SK-N-SH treated with all-trans-retinoic acid at 6 μM for 48 hours (cell line): Measurements from ENCODE around the gene P4HTM.
A peak's percentile ranks its signal among the peaks of the same experiment; 100 is the strongest.

Experiments used
- ATAC-seq: fragments of 200-7000 bp; cut with Tn5 transposase; 3 replicates; pipeline ENCODE4 v1.9.1; 2020; ENCODE audit warnings: mild to moderate bottlenecking, moderate library complexity
- ARNTL ChIP-seq: fragments of 450-650 bp; formaldehyde crosslinking; IDR thresholded peaks from 2 replicates; pipeline ENCODE4 v1.5.0; 2020; ENCODE audit warnings: low read depth, mild to moderate bottlenecking, moderate library complexity, borderline replicate concordance
- BACH2 ChIP-seq: fragments of 250-450 bp; sonication (Bioruptor Pico); IDR thresholded peaks from 2 replicates; pipeline ENCODE4 v1.9.0; 2021; ENCODE audit warnings: mild to moderate bottlenecking, borderline replicate concordance
- CSDC2 ChIP-seq: fragments of 250-450 bp; sonication (Bioruptor Pico); IDR thresholded peaks from 2 replicates; pipeline ENCODE4 v1.5.0; 2020; ENCODE audit warnings: mild to moderate bottlenecking, moderate library complexity
- ESRRG ChIP-seq: fragments of 250-450 bp; sonication (Bioruptor Pico); IDR thresholded peaks from 2 replicates; pipeline ENCODE4 v1.6.1; 2021; ENCODE audit warnings: mild to moderate bottlenecking
- GLIS3 ChIP-seq: fragments of 250-450 bp; sonication (Bioruptor Pico); IDR thresholded peaks from 2 replicates; pipeline ENCODE4 v1.5.0; 2020; ENCODE audit warnings: mild to moderate bottlenecking, moderate library complexity
- ISL1 ChIP-seq: fragments of 250-450 bp; sonication (Bioruptor Pico); IDR thresholded peaks from 2 replicates; pipeline ENCODE4 v2.1.2; 2022; ENCODE audit warnings: mild to moderate bottlenecking, moderate library complexity
- PPARA ChIP-seq: fragments of 250-450 bp; sonication (Bioruptor Pico); IDR thresholded peaks from 2 replicates; pipeline ENCODE4 v1.5.0; 2020; ENCODE audit warnings: mild to moderate bottlenecking, borderline replicate concordance
- RARB ChIP-seq: fragments of 250-450 bp; sonication (Bioruptor Pico); IDR thresholded peaks from 2 replicates; pipeline ENCODE4 v1.8.0; 2021; ENCODE audit warnings: mild to moderate bottlenecking, moderate library complexity
- SNAI2 ChIP-seq: fragments of 250-450 bp; sonication (Bioruptor Pico); IDR thresholded peaks from 2 replicates; pipeline ENCODE4 v1.5.0; 2020; ENCODE audit warnings: mild to moderate bottlenecking, moderate library complexity
- TOX ChIP-seq: fragments of 250-450 bp; sonication (Bioruptor Pico); IDR thresholded peaks from 2 replicates; pipeline ENCODE4 v1.8.0; 2021; ENCODE audit warnings: mild to moderate bottlenecking, moderate library complexity, borderline replicate concordance
- ZC3H10 ChIP-seq: fragments of 250-450 bp; sonication (Bioruptor Pico); IDR thresholded peaks from 2 replicates; pipeline ENCODE4 v1.5.1; 2021; ENCODE audit warnings: mild to moderate bottlenecking, moderate library complexity
- ZFP3 ChIP-seq: fragments of 250-450 bp; sonication (Bioruptor Pico); IDR thresholded peaks from 2 replicates; pipeline ENCODE4 v1.5.0; 2020; ENCODE audit warnings: mild to moderate bottlenecking, moderate library complexity
- ZFP30 ChIP-seq: fragments of 450-650 bp; formaldehyde crosslinking; IDR thresholded peaks from 2 replicates; pipeline ENCODE4 v1.5.0; 2022; ENCODE audit warnings: mild to moderate bottlenecking, moderate library complexity
- ZNF565 ChIP-seq: fragments of 450-650 bp; formaldehyde crosslinking; conservative IDR thresholded peaks from 2 replicates; pipeline ENCODE4 v1.5.0; 2020; ENCODE audit warnings: low read depth, mild to moderate bottlenecking, moderate library complexity
- ZNF70 ChIP-seq: fragments of 450-650 bp; formaldehyde crosslinking; IDR thresholded peaks from 2 replicates; pipeline ENCODE4 v1.5.0; 2020; ENCODE audit warnings: mild to moderate bottlenecking, moderate library complexity
- TF ChIP-seq, protein P1 (sequence below): fragments of 250-450 bp; sonication (Bioruptor Pico); IDR thresholded peaks from 2 replicates; pipeline ENCODE4 v1.8.0; 2021; ENCODE audit warnings: low read depth, mild to moderate bottlenecking, moderate library complexity, borderline replicate concordance
- TF ChIP-seq, protein P2 (sequence below): fragments of 250-450 bp; sonication (Bioruptor Pico); IDR thresholded peaks from 2 replicates; pipeline ENCODE4 v1.5.1; 2021; ENCODE audit warnings: mild to moderate bottlenecking, moderate library complexity
- TF ChIP-seq, protein P3 (sequence below): fragments of 250-450 bp; sonication (Bioruptor Pico); IDR thresholded peaks from 2 replicates; pipeline ENCODE4 v1.8.0; 2020; ENCODE audit warnings: mild to moderate bottlenecking, moderate library complexity, borderline replicate concordance
- TF ChIP-seq, protein P4 (sequence below): fragments of 250-450 bp; sonication (Bioruptor Pico); IDR thresholded peaks from 2 replicates; pipeline ENCODE4 v1.5.1; 2020; ENCODE audit warnings: low read depth, mild to moderate bottlenecking, moderate library complexity
- TF ChIP-seq, protein P5 (sequence below): fragments of 250-450 bp; sonication (Bioruptor Pico); IDR thresholded peaks from 2 replicates; pipeline ENCODE4 v1.5.0; 2020; ENCODE audit warnings: mild to moderate bottlenecking, moderate library complexity

Gene P4HTM

DNA sequence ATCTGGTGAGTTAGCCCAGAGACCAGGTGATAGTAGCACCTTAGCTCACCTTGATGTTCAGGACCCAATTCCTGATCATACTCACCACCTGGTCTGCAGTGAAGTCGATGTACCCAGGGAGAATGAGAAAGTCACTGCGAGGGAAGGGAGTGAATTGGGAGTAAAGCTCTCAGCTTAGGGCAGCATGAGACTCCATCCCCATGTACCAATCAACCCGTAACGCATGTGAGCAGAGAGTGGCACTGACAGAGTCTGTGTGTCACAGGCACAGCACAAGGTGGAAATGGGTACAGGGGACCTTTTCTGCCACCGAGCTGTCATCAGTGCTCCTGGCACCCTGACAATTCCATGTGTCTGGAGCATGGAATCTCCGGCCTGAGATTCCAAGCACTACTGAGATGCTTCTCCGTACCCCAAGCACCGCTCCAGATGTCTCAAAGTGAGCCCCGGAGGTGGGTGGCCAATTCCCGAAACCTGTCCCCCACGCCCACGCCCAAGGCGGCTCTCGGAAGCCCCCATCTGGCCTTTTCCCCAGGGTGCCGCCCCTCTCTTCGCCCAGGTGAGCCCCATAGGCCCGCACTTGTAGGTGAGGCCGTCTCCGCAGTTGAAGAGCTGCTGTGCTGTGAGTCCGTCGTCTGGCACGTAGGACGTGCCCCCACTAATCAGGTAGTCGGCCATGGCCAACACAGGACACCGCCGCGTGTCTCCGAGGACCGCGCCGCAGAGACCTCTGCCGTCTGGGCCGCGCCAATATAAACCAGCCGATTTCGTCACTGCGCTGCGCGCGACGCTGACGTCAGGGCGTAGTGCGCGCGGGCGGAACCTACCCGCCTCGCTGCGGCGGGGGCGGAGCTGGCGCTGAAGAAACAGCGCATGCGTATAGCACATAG is 38.9 kb downstream of the P4HTM start, which contains the start of gene IMPDH2:
TSS of gene IMPDH2 (minus strand) at position 726 of the 890 bp plus-strand sequence. CDS start at position 678, 48 bp downstream.
- TF ChIP-seq ZNF70 (CRISPR knock-in tag) (0 out of 2 replicates have a peak, but pooled peaks have one; percentile 29), ZC3H10 (CRISPR knock-in tag) (peak; percentile 72; the same call in 1 of the 2 replicates), ZFP3 (CRISPR knock-in tag) (0 out of 2 replicates have a peak, but pooled peaks have one; percentile 31), GLIS3 (peak; percentile 69; the same call in 1 of the 2 replicates), ESRRG (CRISPR knock-in tag) (0 out of 2 replicates have a peak, but pooled peaks have one; percentile 24), CSDC2 (0 out of 2 replicates have a peak, but pooled peaks have one; percentile 11), ZFP30 (CRISPR knock-in tag) (no peak)
- TF ChIP-seq, protein P1, sequence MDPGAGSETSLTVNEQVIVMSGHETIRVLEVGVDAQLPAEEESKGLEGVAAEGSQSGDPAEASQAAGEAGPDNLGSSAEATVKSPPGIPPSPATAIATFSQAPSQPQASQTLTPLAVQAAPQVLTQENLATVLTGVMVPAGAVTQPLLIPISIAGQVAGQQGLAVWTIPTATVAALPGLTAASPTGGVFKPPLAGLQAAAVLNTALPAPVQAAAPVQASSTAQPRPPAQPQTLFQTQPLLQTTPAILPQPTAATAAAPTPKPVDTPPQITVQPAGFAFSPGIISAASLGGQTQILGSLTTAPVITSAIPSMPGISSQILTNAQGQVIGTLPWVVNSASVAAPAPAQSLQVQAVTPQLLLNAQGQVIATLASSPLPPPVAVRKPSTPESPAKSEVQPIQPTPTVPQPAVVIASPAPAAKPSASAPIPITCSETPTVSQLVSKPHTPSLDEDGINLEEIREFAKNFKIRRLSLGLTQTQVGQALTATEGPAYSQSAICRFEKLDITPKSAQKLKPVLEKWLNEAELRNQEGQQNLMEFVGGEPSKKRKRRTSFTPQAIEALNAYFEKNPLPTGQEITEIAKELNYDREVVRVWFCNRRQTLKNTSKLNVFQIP = 0 out of 2 replicates have a peak, but pooled peaks have one; percentile 11
- TF ChIP-seq, protein P2, sequence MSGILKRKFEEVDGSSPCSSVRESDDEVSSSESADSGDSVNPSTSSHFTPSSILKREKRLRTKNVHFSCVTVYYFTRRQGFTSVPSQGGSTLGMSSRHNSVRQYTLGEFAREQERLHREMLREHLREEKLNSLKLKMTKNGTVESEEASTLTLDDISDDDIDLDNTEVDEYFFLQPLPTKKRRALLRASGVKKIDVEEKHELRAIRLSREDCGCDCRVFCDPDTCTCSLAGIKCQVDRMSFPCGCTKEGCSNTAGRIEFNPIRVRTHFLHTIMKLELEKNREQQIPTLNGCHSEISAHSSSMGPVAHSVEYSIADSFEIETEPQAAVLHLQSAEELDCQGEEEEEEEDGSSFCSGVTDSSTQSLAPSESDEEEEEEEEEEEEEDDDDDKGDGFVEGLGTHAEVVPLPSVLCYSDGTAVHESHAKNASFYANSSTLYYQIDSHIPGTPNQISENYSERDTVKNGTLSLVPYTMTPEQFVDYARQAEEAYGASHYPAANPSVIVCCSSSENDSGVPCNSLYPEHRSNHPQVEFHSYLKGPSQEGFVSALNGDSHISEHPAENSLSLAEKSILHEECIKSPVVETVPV (CRISPR knock-in tag) = peak; percentile 23; the same call in 1 of the 2 replicates
- TF ChIP-seq, protein P3, sequence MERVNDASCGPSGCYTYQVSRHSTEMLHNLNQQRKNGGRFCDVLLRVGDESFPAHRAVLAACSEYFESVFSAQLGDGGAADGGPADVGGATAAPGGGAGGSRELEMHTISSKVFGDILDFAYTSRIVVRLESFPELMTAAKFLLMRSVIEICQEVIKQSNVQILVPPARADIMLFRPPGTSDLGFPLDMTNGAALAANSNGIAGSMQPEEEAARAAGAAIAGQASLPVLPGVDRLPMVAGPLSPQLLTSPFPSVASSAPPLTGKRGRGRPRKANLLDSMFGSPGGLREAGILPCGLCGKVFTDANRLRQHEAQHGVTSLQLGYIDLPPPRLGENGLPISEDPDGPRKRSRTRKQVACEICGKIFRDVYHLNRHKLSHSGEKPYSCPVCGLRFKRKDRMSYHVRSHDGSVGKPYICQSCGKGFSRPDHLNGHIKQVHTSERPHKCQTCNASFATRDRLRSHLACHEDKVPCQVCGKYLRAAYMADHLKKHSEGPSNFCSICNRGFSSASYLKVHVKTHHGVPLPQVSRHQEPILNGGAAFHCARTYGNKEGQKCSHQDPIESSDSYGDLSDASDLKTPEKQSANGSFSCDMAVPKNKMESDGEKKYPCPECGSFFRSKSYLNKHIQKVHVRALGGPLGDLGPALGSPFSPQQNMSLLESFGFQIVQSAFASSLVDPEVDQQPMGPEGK (CRISPR knock-in tag) = no peak
- TF ChIP-seq, all 23 proteins: peak for 8

DNA sequence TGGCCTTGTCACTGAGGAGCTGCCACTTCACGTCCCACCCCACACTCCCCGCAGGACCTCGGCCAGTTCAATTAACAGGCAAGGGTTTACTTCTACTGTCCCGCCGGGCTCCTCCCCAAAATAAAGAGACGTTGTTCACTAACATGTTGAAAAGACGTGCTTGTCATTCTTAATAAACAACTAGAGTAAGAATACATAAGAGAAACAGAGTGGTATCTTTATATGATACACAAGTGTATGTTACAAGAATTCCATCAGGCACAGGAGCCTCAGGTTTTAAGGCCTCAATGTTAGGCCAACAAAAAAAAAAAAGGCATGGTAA is 39.5 kb downstream of the P4HTM start:
- no peak for TF ChIP-seq ZFP3 (CRISPR knock-in tag)
- no peak for TF ChIP-seq ESRRG (CRISPR knock-in tag)
- no peak for TF ChIP-seq ZC3H10 (CRISPR knock-in tag)
- TF ChIP-seq SNAI2 = no peak
- no peak for TF ChIP-seq ZNF70 (CRISPR knock-in tag)
- no peak for TF ChIP-seq BACH2 (CRISPR knock-in tag)
- no peak for TF ChIP-seq ARNTL
- no peak for TF ChIP-seq RARB (CRISPR knock-in tag)
- TF ChIP-seq ZFP30 (CRISPR knock-in tag) = no peak
- no peak for TF ChIP-seq ISL1 (CRISPR knock-in tag)
- TF ChIP-seq TOX = no peak
- TF ChIP-seq CSDC2 = no peak
- TF ChIP-seq, protein P2 (CRISPR knock-in tag) = no peak
- TF ChIP-seq PPARA (CRISPR knock-in tag) = no peak
- no peak; the same call in 2 of the 3 replicates for ATAC-seq

More for the DNA sequence above, 38.9 kb downstream of the P4HTM start, which contains the start of gene IMPDH2:
- ATAC-seq = peak; percentile 91

DNA sequence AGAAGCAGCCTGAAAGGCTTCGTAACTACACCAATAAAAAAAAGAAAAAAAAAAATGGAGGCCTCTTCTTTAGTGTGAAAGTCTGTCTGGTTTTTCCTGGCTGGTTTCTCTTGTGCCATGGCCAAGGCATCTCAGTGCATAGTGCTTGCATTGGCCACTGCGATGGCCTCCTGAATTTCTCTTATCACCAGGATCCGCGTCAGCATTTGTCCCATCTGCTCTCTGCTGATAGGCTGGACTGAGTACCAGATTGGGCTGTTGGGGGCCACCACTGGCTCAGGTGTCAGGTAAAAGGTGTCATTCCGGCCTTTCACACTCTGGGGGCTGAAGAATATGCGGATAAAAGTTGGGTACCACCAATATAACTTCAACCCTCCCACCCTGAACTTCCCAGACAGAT is 40.3 kb downstream of the P4HTM start:
- ATAC-seq = no peak
- TF ChIP-seq PPARA (CRISPR knock-in tag) (no peak), ZNF565 (no peak), CSDC2 (no peak), ESRRG (CRISPR knock-in tag) (no peak), ISL1 (CRISPR knock-in tag) (no peak), ZFP3 (CRISPR knock-in tag) (no peak), ZFP30 (CRISPR knock-in tag) (no peak), ARNTL (no peak)
- TF ChIP-seq, protein P3 (CRISPR knock-in tag) = no peak
- TF ChIP-seq, protein P4, sequence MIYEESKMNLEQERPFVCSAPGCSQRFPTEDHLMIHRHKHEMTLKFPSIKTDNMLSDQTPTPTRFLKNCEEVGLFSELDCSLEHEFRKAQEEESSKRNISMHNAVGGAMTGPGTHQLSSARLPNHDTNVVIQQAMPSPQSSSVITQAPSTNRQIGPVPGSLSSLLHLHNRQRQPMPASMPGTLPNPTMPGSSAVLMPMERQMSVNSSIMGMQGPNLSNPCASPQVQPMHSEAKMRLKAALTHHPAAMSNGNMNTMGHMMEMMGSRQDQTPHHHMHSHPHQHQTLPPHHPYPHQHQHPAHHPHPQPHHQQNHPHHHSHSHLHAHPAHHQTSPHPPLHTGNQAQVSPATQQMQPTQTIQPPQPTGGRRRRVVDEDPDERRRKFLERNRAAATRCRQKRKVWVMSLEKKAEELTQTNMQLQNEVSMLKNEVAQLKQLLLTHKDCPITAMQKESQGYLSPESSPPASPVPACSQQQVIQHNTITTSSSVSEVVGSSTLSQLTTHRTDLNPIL (CRISPR knock-in tag) = no peak
- TF ChIP-seq, protein P1 = no peak
- TF ChIP-seq, protein P5, sequence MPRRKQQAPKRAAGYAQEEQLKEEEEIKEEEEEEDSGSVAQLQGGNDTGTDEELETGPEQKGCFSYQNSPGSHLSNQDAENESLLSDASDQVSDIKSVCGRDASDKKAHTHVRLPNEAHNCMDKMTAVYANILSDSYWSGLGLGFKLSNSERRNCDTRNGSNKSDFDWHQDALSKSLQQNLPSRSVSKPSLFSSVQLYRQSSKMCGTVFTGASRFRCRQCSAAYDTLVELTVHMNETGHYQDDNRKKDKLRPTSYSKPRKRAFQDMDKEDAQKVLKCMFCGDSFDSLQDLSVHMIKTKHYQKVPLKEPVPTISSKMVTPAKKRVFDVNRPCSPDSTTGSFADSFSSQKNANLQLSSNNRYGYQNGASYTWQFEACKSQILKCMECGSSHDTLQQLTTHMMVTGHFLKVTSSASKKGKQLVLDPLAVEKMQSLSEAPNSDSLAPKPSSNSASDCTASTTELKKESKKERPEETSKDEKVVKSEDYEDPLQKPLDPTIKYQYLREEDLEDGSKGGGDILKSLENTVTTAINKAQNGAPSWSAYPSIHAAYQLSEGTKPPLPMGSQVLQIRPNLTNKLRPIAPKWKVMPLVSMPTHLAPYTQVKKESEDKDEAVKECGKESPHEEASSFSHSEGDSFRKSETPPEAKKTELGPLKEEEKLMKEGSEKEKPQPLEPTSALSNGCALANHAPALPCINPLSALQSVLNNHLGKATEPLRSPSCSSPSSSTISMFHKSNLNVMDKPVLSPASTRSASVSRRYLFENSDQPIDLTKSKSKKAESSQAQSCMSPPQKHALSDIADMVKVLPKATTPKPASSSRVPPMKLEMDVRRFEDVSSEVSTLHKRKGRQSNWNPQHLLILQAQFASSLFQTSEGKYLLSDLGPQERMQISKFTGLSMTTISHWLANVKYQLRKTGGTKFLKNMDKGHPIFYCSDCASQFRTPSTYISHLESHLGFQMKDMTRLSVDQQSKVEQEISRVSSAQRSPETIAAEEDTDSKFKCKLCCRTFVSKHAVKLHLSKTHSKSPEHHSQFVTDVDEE (CRISPR knock-in tag) = no peak
